ENCODE measurements around the gene PHACTR3.

DNA sequence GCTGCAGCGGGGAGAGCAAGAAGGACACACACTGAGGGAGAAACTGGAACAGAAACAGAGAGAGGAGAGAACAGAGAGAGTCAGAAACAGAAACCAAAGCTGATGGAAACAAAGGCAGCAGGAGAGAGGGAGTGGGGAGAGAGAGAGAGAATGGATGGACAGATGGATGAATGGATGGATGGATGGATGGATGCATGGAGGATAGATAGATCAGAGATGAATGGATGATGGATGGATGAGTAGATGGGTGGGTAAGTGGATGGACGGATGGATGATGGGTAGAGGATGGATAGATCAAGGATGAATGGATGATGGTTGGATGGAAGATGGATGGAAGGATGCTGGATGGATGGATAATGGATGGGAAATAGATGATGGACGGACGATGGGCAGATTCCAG is 35.0 kb upstream of the PHACTR3 start:
- TF ChIP-seq, protein P1, sequence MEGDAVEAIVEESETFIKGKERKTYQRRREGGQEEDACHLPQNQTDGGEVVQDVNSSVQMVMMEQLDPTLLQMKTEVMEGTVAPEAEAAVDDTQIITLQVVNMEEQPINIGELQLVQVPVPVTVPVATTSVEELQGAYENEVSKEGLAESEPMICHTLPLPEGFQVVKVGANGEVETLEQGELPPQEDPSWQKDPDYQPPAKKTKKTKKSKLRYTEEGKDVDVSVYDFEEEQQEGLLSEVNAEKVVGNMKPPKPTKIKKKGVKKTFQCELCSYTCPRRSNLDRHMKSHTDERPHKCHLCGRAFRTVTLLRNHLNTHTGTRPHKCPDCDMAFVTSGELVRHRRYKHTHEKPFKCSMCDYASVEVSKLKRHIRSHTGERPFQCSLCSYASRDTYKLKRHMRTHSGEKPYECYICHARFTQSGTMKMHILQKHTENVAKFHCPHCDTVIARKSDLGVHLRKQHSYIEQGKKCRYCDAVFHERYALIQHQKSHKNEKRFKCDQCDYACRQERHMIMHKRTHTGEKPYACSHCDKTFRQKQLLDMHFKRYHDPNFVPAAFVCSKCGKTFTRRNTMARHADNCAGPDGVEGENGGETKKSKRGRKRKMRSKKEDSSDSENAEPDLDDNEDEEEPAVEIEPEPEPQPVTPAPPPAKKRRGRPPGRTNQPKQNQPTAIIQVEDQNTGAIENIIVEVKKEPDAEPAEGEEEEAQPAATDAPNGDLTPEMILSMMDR (IDR thresholded peaks at IDR 0.05; ENCODE audit: low read depth, low read length, missing input control): no peak
- no peak for TF ChIP-seq RAD21 (IDR thresholded peaks at IDR 0.05)
- TF ChIP-seq REST (IDR thresholded peaks at IDR 0.05): no peak
- TF ChIP-seq, protein P2, sequence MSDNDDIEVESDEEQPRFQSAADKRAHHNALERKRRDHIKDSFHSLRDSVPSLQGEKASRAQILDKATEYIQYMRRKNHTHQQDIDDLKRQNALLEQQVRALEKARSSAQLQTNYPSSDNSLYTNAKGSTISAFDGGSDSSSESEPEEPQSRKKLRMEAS (IDR thresholded peaks at IDR 0.05): no peak
- TF ChIP-seq SP1 (IDR thresholded peaks at IDR 0.05): no peak
- no peak for TF ChIP-seq EGR1 (IDR thresholded peaks at IDR 0.05; ENCODE audit: low read depth in 2 of 2)
- no peak for TF ChIP-seq YY1 (IDR thresholded peaks at IDR 0.05)
- TF ChIP-seq TAF1 (conservative IDR thresholded peaks at IDR 0.05): no peak
- TF ChIP-seq GABPA (IDR thresholded peaks at IDR 0.05 in 1 of 2, conservative IDR thresholded peaks at IDR 0.05 in 1 of 2): no peak
- no peak for TF ChIP-seq JUND (IDR thresholded peaks at IDR 0.05)
- TF ChIP-seq NR2F2 (IDR thresholded peaks at IDR 0.05): no peak

All from liver (tissue), 3 donors.